SU-DHL-6 (cell line): ENCODE results near the gene RGS7.
"Not testable (repeated sequence)": the region's sequence is repeated elsewhere in the genome, so short reads cannot be mapped to it uniquely, and the experiment has no call there.

Experiments
- H2AFZ ChIP-seq: fragments of 200-600 bp; sonication (generic); 2 replicates; pipeline ENCODE4 v1.6.1; 2014; ENCODE audit warnings: low read depth, mild to moderate bottlenecking, moderate library complexity, mixed read lengths, antibody characterized with exemption, low read length; ENCODE audit not compliant: severe bottlenecking
- H3F3A ChIP-seq: fragments of 200-600 bp; shearing (Covaris generic); 2 replicates; pipeline ENCODE4 v1.6.0; 2016; ENCODE audit warnings: antibody characterized with exemption, mild to moderate bottlenecking; ENCODE audit not compliant: insufficient read depth
- H3K27ac ChIP-seq: fragments of 200-600 bp; sonication (generic); 2 replicates; pipeline ENCODE4 v1.5.1; 2016; ENCODE audit warnings: low read depth, mild to moderate bottlenecking, low read length, moderate library complexity, mixed read lengths
- H3K27me3 ChIP-seq: fragments of 200-600 bp; sonication (generic), shearing (Covaris generic); 2 replicates; pipeline ENCODE4 v1.6.0; 2014; ENCODE audit warnings: mild to moderate bottlenecking, low read length
- H3K36me3 ChIP-seq: fragments of 200-600 bp; sonication (generic); 2 replicates; pipeline ENCODE4 v1.6.1; 2014; ENCODE audit warnings: mild to moderate bottlenecking, low read length, mixed read lengths
- H3K4me2 ChIP-seq: fragments of 300-600, 200-600 bp; shearing (Covaris generic), sonication (generic); 2 replicates; pipeline ENCODE4 v1.6.0; 2014; ENCODE audit warnings: low read length, low read depth, mild to moderate bottlenecking; ENCODE audit not compliant: poor library complexity, severe bottlenecking
- H3K4me3 ChIP-seq: fragments of 200-600 bp; sonication (generic); 2 replicates; pipeline ENCODE4 v1.5.1; 2014; ENCODE audit warnings: antibody characterized with exemption, low read length, mild to moderate bottlenecking, mixed read lengths; ENCODE audit not compliant: insufficient read depth, poor library complexity, severe bottlenecking
- H3K79me2 ChIP-seq: fragments of 200-600 bp; sonication (generic); 2 replicates; pipeline ENCODE4 v1.6.1; 2014; ENCODE audit warnings: mild to moderate bottlenecking, low read length, moderate library complexity; ENCODE audit not compliant: insufficient read depth
- H3K9ac ChIP-seq: fragments of 200-600 bp; sonication (generic); 2 replicates; pipeline ENCODE4 v1.7.0; 2014; ENCODE audit warnings: mild to moderate bottlenecking, low read length
- H3K9me2 ChIP-seq: fragments of 200-600 bp; sonication (generic); replicated peaks from 2 replicates; pipeline ENCODE4 v1.6.1; 2014; ENCODE audit warnings: low read length; ENCODE audit not compliant: insufficient read depth
- H3K9me3 ChIP-seq: fragments of 200-600 bp; sonication (generic); 2 replicates; pipeline ENCODE4 v1.6.1; 2014; ENCODE audit warnings: low read length, mixed read lengths; ENCODE audit not compliant: insufficient read depth
- H4K20me1 ChIP-seq: fragments of 200-600 bp; sonication (generic); 2 replicates; pipeline ENCODE4 v1.6.1; 2014; ENCODE audit warnings: low read depth, mild to moderate bottlenecking, antibody characterized with exemption, low read length, moderate library complexity, mixed read lengths
- CTCF ChIP-seq: fragments of 200-600 bp; sonication (generic); IDR thresholded peaks from one replicate; pipeline ENCODE4 v1.5.1; 2017; ENCODE audit warnings: antibody characterized with exemption, mild to moderate bottlenecking, low read length, moderate library complexity; ENCODE audit not compliant: insufficient read depth, poor library complexity, severe bottlenecking
- EZH2phosphoT487 ChIP-seq: fragments of 200-600 bp; sonication (generic), shearing (Covaris generic); conservative IDR thresholded peaks from 2 replicates; pipeline ENCODE4 v1.6.1; 2018; ENCODE audit warnings: mild to moderate bottlenecking, antibody characterized with exemption, low read length, moderate library complexity, mixed read lengths

RGS7 gene

DNA sequence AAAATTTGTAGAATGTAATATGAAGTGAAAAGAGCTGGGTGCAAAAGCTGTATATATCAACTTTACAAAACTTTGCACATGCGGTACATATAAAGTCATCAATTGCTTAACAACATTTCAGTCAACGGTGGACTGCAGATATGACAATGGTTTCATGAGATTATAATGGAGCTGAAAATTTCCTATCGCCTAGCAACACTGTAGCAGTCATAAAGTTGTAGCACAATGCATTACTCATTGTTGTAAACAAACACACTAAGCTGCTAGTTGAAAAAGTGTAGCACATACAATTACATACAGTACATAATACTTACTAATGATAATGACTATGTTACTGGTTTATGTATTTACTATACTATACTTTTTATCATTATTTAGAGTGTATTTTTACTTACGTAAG, 64.0 kb downstream of the RGS7 start:
- Histone ChIP-seq H3K79me2 (no peaks in the 10 kb centered on the region), H3K4me3 (no peak overlapping the region), H3F3A (no peaks in the 10 kb centered on the region), H3K9ac (no peak overlapping the region), H2AFZ (no peak overlapping the region), H3K27me3 (no peaks in the 10 kb centered on the region), H3K9me3 (no peaks in the 10 kb centered on the region), H3K27ac (no peak overlapping the region), H4K20me1 (no peaks in the 10 kb centered on the region), H3K9me2 (no peaks in the 10 kb centered on the region), H3K36me3 (no peaks in the 10 kb centered on the region), H3K4me2 (no peak overlapping the region)
- TF ChIP-seq CTCF (no peak), EZH2phosphoT487 (no peak)

- not testable (repeated sequence) for H3K4me3 ChIP-seq, H3K4me2 ChIP-seq, H2AFZ ChIP-seq, H4K20me1 ChIP-seq, H3K9me2 ChIP-seq, H3K27ac ChIP-seq, H3K36me3 ChIP-seq, H3K27me3 ChIP-seq, H3K9ac ChIP-seq, H3K9me3 ChIP-seq, H3F3A ChIP-seq, H3K79me2 ChIP-seq
Measured at GRCh38 chr1:241291548-241291947, 65.5 kb downstream of the RGS7 start.

DNA sequence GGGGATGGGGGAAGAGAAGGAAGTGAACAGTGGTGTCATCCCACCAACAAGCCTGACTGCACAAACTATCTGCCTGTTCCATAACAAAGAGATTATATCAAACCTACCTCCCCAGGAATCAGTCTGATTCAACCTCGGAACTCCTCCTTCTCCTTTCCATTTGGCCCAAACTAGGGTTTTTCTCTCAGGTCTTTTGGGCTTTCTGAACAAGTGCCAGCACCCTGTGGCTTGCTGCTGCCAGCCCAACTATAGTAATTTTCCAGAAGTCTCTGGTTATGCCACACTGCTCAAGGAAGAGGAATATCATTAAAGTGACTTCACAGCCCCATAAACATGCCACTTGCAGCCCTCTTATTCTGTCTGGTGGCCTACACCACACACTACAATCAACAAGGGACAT, 70.5 kb downstream of the RGS7 start:
- H3K27ac ChIP-seq = no peak overlapping the region
- H3K9me3 ChIP-seq = no peaks in the 10 kb centered on the region
- TF ChIP-seq CTCF (no peak), EZH2phosphoT487 (no peak)
- no peaks in the 10 kb centered on the region for H4K20me1 ChIP-seq
- no peak overlapping the region for H3K4me3 ChIP-seq
- H3K4me2 ChIP-seq = no peak overlapping the region
- no peaks in the 10 kb centered on the region for H3K36me3 ChIP-seq
- H3K9me2 ChIP-seq = no peaks in the 10 kb centered on the region
- no peak overlapping the region for H2AFZ ChIP-seq
- no peaks in the 10 kb centered on the region for H3F3A ChIP-seq
- no peaks in the 10 kb centered on the region for H3K27me3 ChIP-seq
- no peak overlapping the region for H3K9ac ChIP-seq
- no peaks in the 10 kb centered on the region for H3K79me2 ChIP-seq

DNA sequence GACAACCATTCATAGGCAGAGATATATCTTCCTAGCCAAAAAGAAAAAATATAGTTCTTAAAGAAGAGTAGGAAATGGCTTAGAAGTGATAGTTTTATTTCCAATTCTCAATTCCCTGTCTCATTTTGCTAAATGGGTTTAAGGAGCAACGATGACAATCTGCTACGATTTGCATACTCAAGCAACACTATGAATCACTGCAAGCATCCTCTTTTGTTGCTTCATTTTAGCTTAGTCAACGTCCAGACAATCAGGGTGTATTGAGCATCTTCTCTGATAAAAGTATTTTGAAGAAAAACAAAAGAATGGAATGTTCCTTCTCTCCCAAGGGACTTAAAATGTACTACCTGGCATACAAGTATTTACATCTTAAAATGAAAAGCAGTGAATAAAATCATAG, 80.6 kb downstream of the RGS7 start:
- H3K27me3 ChIP-seq = no peaks in the 10 kb centered on the region
- no peak overlapping the region for H3K4me3 ChIP-seq
- H3F3A ChIP-seq = no peaks in the 10 kb centered on the region
- H3K27ac ChIP-seq = no peak overlapping the region
- H3K79me2 ChIP-seq = no peaks in the 10 kb centered on the region
- peaks cover 2% of the 10 kb centered on the region; the same call in 1 of the 2 replicates for H3K9me3 ChIP-seq
- no peaks in the 10 kb centered on the region for H3K36me3 ChIP-seq
- H3K4me2 ChIP-seq = no peak overlapping the region
- H3K9me2 ChIP-seq = no peaks in the 10 kb centered on the region
- TF ChIP-seq EZH2phosphoT487 = no peak
- no peak for TF ChIP-seq CTCF
- H4K20me1 ChIP-seq = no peaks in the 10 kb centered on the region
- H3K9ac ChIP-seq = no peak overlapping the region
- H2AFZ ChIP-seq = no peak overlapping the region
